ENCODE measurements around the gene SLC44A4. TPM values are rescaled to one million over a fixed set of nuclear protein-coding genes. Genes with fewer than 3 reads are reported as not detected.

Gene SLC44A4

DNA sequence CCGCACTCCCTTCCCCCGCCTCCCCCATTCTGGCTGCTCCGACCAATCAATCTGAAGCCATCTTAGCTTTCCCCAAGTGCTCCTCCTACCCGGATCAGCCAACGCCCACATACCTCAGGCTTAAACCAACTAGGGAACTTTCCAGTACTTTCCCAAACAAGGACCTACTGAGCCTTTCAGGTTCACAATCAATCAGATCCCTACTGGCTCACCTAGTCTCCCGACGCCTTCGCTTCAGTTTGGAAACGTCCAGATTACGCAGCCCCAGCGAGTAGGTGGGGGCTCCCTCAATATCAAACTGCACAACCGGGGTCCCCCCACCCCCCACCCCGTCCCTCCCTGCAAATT lies 64.1 kb downstream of the SLC44A4 start:
- Histone ChIP-seq H3K36me3 (ENCODE audit: control insufficient read depth in 1 of 2, insufficient read depth in 2 of 2, low read depth in 1 of 2, low read length in 2 of 2) (no peaks in the 10 kb centered on the region), H3K4me1 (ENCODE audit: control insufficient read depth, insufficient read depth, low read depth, low read length) (peaks cover 8% of the 10 kb centered on the region), H2AFZ (ENCODE audit: low read depth, low read length) (no peak overlapping the region), H3K9me3 (ENCODE audit: control insufficient read depth, low read length) (no peaks in the 10 kb centered on the region), H3K4me3 (ENCODE audit: insufficient read depth in 1 of 2, low read depth in 1 of 2, low read length in 2 of 2) (peak overlapping the region in 1 of 2 experiments; percentile 81), H3K9ac (ENCODE audit: low read length) (peak overlapping the region; percentile 86), H2BK5ac (ENCODE audit: low read depth, low read length, poor library complexity, severe bottlenecking) (peak overlapping the region; percentile 66), H3K14ac (ENCODE audit: low read length in 2 of 2) (no peak overlapping the region), H4K91ac (ENCODE audit: low read length) (peak overlapping the region; percentile 43), H3K4me2 (ENCODE audit: low read length, poor library complexity, severe bottlenecking) (peak overlapping the region; percentile 84), H2BK15ac (ENCODE audit: low read depth, poor library complexity, severe bottlenecking) (peak overlapping the region; percentile 93), H3K4ac (ENCODE audit: low read depth in 1 of 2, low read length in 2 of 2) (peak overlapping the region in 1 of 2 experiments; percentile 82), H2AK5ac (ENCODE audit: low read length, severe bottlenecking) (no peak overlapping the region), H3K23ac (ENCODE audit: low read length in 2 of 2) (peak overlapping the region in 1 of 2 experiments; percentile 24), H3K27ac (ENCODE audit: low read length, poor library complexity, severe bottlenecking) (peak overlapping the region; percentile 100), H2BK12ac (ENCODE audit: low read length in 2 of 2) (no peak overlapping the region), H3K18ac (ENCODE audit: low read depth in 1 of 2, low read length in 2 of 2) (peak overlapping the region; percentile 64 to 84), H3K79me1 (replicated peaks; ENCODE audit: low read length, poor library complexity, severe bottlenecking) (peaks cover 2% of the 10 kb centered on the region), H3K27me3 (ENCODE audit: control insufficient read depth in 1 of 2, insufficient read depth in 1 of 2, low read length in 2 of 2) (no peaks in the 10 kb centered on the region), H4K8ac (ENCODE audit: low read length) (peak overlapping the region; percentile 62), H2BK120ac (ENCODE audit: low read depth, low read length) (peak overlapping the region; percentile 97)
- WGBS, result 6% methylated on average over 13 of the region's 13 CpGs
- DNase-seq, result peak; percentile 98

DNA sequence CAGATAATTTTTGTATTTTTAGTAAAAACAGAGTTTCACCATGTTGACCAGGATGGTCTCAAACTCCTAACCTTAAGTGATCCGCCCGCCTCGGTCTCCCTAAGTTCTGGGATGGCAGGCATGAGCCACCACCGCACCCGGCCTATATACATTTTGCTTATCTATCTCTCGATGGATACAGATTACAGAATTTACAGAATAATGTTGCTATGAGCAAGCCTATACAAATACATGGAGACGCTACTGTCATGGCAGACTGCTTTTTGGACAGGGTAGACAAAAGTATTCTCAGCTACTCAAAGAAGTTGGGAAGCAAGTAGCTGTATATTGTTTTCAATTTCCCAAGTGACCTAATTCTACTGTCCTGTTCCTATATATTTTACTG lies 65.3 kb downstream of the SLC44A4 start:
- Histone ChIP-seq H3K36me3 (ENCODE audit: control insufficient read depth in 1 of 2, insufficient read depth in 2 of 2, low read depth in 1 of 2, low read length in 2 of 2) (no peaks in the 10 kb centered on the region), H4K8ac (ENCODE audit: low read length) (peak overlapping the region; percentile 55), H2BK120ac (ENCODE audit: low read depth, low read length) (peak overlapping the region; percentile 42), H3K4ac (ENCODE audit: low read depth in 1 of 2, low read length in 2 of 2) (peak overlapping the region in 1 of 2 experiments; percentile 67), H3K79me1 (replicated peaks; ENCODE audit: low read length, poor library complexity, severe bottlenecking) (no peaks in the 10 kb centered on the region), H2BK5ac (ENCODE audit: low read depth, low read length, poor library complexity, severe bottlenecking) (no peak overlapping the region), H3K27ac (ENCODE audit: low read length, poor library complexity, severe bottlenecking) (peak overlapping the region; percentile 51), H4K91ac (ENCODE audit: low read length) (no peak overlapping the region), H3K14ac (ENCODE audit: low read length in 2 of 2) (no peak overlapping the region), H2AFZ (ENCODE audit: low read depth, low read length) (no peak overlapping the region), H3K18ac (ENCODE audit: low read depth in 1 of 2, low read length in 2 of 2) (no peak overlapping the region), H3K4me3 (ENCODE audit: insufficient read depth in 1 of 2, low read depth in 1 of 2, low read length in 2 of 2) (peak overlapping the region in 1 of 2 experiments; percentile 68), H3K23ac (ENCODE audit: low read length in 2 of 2) (no peak overlapping the region), H3K4me2 (ENCODE audit: low read length, poor library complexity, severe bottlenecking) (no peak overlapping the region), H3K4me1 (ENCODE audit: control insufficient read depth, insufficient read depth, low read depth, low read length) (peaks cover 4% of the 10 kb centered on the region), H2BK15ac (ENCODE audit: low read depth, poor library complexity, severe bottlenecking) (no peak overlapping the region), H2BK12ac (ENCODE audit: low read length in 2 of 2) (no peak overlapping the region), H3K9me3 (ENCODE audit: control insufficient read depth, low read length) (no peaks in the 10 kb centered on the region), H3K27me3 (ENCODE audit: control insufficient read depth in 1 of 2, insufficient read depth in 1 of 2, low read length in 2 of 2) (no peaks in the 10 kb centered on the region), H3K9ac (ENCODE audit: low read length) (peak overlapping the region; percentile 91), H2AK5ac (ENCODE audit: low read length, severe bottlenecking) (peak overlapping the region; percentile 49)
- 98% methylated on average over 5 of the region's 7 CpGs for WGBS
- no peak for DNase-seq

Small RNA genes lying within 50 kb of the gene (small RNA-seq; reads per million reads assigned to genes)
- gene SNORD48 (ENCODE audit: low read depth), result 7,662 reads per million, percentile 99 among the genes with 10 or more reads in this experiment
- not detected for gene SNORD52 (ENCODE audit: low read depth)

All from mesenchymal stem cell (in vitro differentiated cells and primary cell).